GM12892 (cell line): ENCODE results near the gene COX8C.

Experiments
- POLR2AphosphoS5 ChIP-seq: IDR thresholded peaks from 2 replicates; pipeline ENCODE4 v1.6.1; 2011; ENCODE audit warnings: low read depth, low read length, control low read depth
- TAF1 ChIP-seq: IDR thresholded peaks from 2 replicates; pipeline ENCODE4 v1.6.1; 2011; ENCODE audit warnings: low read depth, mild to moderate bottlenecking, control low read depth, low read length, borderline replicate concordance

GRCh38 chr14:93311082-93311481 is 35.9 kb upstream of the COX8C start:
- TF ChIP-seq TAF1 (no peak), POLR2AphosphoS5 (no peak)
